Measurements from ENCODE around the gene CRLF3.
"Not testable (repeated sequence)": the region's sequence is repeated elsewhere in the genome, so short reads cannot be mapped to it uniquely, and the experiment has no call there.

CRLF3 gene

DNA sequence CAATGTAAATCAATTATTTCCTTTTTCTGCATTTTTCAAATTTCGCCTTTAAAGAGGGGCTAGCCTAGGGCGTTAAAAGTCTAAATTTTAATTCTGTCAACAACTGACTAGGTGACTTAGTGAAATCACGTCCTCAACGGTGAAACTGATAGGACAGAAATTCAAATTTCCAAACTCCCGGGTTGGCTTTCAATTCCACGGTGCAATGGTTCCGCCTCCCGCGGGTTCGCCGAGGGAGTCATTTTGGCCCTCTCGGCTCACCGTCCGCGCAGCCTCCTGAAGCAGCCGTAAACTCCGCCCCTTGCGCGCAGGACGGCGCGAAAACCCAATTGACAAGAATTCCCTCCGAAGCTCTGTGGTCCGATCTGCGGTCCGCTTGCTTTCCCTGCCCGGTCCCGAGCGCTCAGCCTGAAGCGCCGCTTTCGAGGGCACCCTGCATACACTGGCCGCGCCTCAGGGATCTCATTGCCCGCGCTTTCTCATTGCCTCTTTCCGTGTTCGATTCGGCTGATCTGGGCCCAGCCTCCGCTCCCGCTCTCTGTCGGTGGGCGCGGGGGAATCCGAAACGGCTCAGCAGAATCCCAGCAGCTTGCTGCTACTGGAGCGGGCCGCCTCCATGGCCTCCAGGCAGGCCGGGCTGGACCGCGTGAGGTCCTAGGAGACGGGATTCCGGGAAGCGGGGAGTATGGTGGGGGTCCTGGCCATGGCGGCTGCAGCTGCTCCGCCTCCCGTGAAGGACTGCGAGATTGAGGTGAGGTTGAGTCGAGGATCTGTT is 7.4 kb upstream of the CRLF3 start, which contains the start of gene ATAD5:
TSS of gene ATAD5 (plus strand) at position 304 of the 775 bp plus-strand sequence. CDS start at position 686, 382 bp downstream.
- Histone ChIP-seq H3K4me1 (ENCODE audit: control insufficient read depth, insufficient read depth, low read length, poor library complexity, severe bottlenecking) (peaks cover 5% of the 10 kb centered on the region), H3K27ac (ENCODE audit: insufficient read depth, low read length, poor library complexity, severe bottlenecking) (peak within 1 kb of the TSS; percentile 56), H3K36me3 (ENCODE audit: control insufficient read depth, insufficient read depth, low read length) (no peaks in the 10 kb centered on the region), H3K27me3 (replicated peaks; ENCODE audit: control insufficient read depth, insufficient read depth, low read length, poor library complexity, severe bottlenecking) (no peaks in the 10 kb centered on the region), H3K4me3 (ENCODE audit: insufficient read depth, low read depth, low read length, poor library complexity, severe bottlenecking) (peak within 1 kb of the TSS; percentile 94), H3K9me3 (ENCODE audit: control insufficient read depth, low read length) (no peaks in the 10 kb centered on the region)
- DNase-seq, result peak; percentile 74 to 83 (median 80)

DNA sequence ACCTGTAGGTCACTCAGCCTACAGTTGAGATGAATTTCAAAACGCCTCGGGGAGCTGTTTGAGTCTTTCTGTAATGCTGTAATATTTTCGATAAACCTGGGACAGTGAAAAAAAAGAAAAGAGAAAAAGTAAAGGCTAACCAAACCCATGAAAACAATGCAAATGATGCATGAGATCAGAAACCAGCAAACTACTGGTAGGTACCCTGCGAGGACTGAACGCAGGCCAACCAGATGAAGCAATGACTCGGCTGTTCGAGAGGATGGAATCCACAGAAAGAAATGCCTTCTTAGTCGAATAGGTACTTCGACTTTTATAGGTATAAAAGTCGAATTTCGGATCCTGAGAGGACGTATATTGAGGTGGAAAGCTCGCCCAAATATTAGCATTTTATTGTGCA is 6.8 kb upstream of the CRLF3 start:
- Histone ChIP-seq H3K27me3 (replicated peaks; ENCODE audit: control insufficient read depth, insufficient read depth, low read length, poor library complexity, severe bottlenecking) (no peaks in the 10 kb centered on the region), H3K9me3 (ENCODE audit: control insufficient read depth, low read length) (no peaks in the 10 kb centered on the region), H3K36me3 (ENCODE audit: control insufficient read depth, insufficient read depth, low read length) (no peaks in the 10 kb centered on the region), H3K4me3 (ENCODE audit: insufficient read depth, low read depth, low read length, poor library complexity, severe bottlenecking) (peak overlapping the region; percentile 94), H3K27ac (ENCODE audit: insufficient read depth, low read length, poor library complexity, severe bottlenecking) (peak overlapping the region; percentile 33), H3K4me1 (ENCODE audit: control insufficient read depth, insufficient read depth, low read length, poor library complexity, severe bottlenecking) (peaks cover 5% of the 10 kb centered on the region)
- no peak for DNase-seq

DNA sequence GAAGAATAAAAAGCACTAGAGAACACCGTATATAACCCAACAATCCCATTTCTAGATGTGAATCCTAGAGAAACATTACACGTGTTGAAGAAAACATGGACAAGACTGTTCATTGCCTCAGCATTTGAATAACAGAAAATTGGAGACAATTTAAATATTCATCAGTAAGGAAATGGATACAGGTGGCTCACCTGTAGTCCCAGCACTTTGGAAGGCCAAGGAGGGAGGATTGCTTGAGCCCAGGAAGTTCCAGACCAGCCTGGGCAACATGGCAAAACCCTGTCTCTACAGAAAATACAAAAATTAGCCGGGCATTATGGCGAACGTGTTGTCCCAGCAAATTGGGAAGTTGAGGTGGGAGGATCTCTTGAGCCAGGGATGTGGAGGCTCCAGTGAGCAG is 4.5 kb upstream of the CRLF3 start:
- H3K4me1 ChIP-seq (ENCODE audit: control insufficient read depth, insufficient read depth, low read length, poor library complexity, severe bottlenecking), result peaks cover 14% of the 10 kb centered on the region
- H3K27ac ChIP-seq (ENCODE audit: insufficient read depth, low read length, poor library complexity, severe bottlenecking), result no peak overlapping the region
- H3K4me3 ChIP-seq (ENCODE audit: insufficient read depth, low read depth, low read length, poor library complexity, severe bottlenecking), result no peak overlapping the region
- H3K9me3 ChIP-seq (ENCODE audit: control insufficient read depth, low read length), result no peaks in the 10 kb centered on the region
- DNase-seq, result no peak
- no peaks in the 10 kb centered on the region for H3K27me3 ChIP-seq (replicated peaks; ENCODE audit: control insufficient read depth, insufficient read depth, low read length, poor library complexity, severe bottlenecking)
- no peaks in the 10 kb centered on the region for H3K36me3 ChIP-seq (ENCODE audit: control insufficient read depth, insufficient read depth, low read length)

DNA sequence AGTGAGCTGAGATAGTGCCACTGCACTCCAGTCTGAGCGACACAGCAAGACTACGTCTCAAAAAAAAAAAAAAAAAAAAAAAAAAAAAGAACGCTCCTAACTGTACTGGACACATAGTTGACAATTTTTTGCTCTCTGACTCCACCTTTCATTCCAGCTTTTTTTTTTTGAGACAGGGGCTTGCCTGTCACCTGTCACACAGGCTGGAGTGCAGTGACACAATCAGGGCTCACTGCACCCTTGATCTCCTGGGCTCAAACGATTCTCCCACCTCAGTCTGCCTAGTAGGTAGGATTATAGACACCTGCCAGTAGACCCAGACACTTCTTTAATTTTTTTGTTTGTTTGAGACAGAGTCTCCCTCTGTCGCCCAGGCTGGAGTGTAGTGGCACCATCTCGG is 2.6 kb upstream of the CRLF3 start:
- H3K27ac ChIP-seq (ENCODE audit: insufficient read depth, low read length, poor library complexity, severe bottlenecking), result no peak overlapping the region
- no peaks in the 10 kb centered on the region for H3K36me3 ChIP-seq (ENCODE audit: control insufficient read depth, insufficient read depth, low read length)
- no peak overlapping the region for H3K4me3 ChIP-seq (ENCODE audit: insufficient read depth, low read depth, low read length, poor library complexity, severe bottlenecking)
- no peaks in the 10 kb centered on the region for H3K27me3 ChIP-seq (replicated peaks; ENCODE audit: control insufficient read depth, insufficient read depth, low read length, poor library complexity, severe bottlenecking)
- no peak for DNase-seq
- no peaks in the 10 kb centered on the region for H3K9me3 ChIP-seq (ENCODE audit: control insufficient read depth, low read length)
- peaks cover 19% of the 10 kb centered on the region for H3K4me1 ChIP-seq (ENCODE audit: control insufficient read depth, insufficient read depth, low read length, poor library complexity, severe bottlenecking)

DNA sequence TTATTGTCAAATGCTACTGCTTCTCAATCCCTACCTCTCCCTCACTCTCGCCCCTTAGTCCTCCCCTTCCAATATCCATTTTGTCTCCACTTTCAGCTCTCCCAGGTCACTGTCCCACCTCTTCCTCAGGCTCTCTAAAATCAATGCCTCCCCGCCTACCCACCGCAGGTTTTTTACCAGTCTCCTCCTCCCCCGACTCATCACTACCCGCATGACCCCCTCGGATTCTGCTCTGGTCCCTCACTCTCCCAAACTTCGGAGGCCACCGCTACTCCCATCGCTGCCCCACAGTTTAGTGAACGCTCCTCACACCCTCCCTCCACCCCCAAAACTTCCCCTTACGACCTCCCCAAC is 513 bp downstream of the CRLF3 start:
- H3K9me3 ChIP-seq (ENCODE audit: control insufficient read depth, low read length), result no peaks in the 10 kb centered on the region
- no peaks in the 10 kb centered on the region for H3K27me3 ChIP-seq (replicated peaks; ENCODE audit: control insufficient read depth, insufficient read depth, low read length, poor library complexity, severe bottlenecking)
- peak overlapping the region; percentile 88 for H3K27ac ChIP-seq (ENCODE audit: insufficient read depth, low read length, poor library complexity, severe bottlenecking)
- peak overlapping the region; percentile 99 for H3K4me3 ChIP-seq (ENCODE audit: insufficient read depth, low read depth, low read length, poor library complexity, severe bottlenecking)
- H3K36me3 ChIP-seq (ENCODE audit: control insufficient read depth, insufficient read depth, low read length), result no peaks in the 10 kb centered on the region
- peak in 1 of 3 donors; percentile 16 for DNase-seq
- H3K4me1 ChIP-seq (ENCODE audit: control insufficient read depth, insufficient read depth, low read length, poor library complexity, severe bottlenecking), result peaks cover 42% of the 10 kb centered on the region

DNA sequence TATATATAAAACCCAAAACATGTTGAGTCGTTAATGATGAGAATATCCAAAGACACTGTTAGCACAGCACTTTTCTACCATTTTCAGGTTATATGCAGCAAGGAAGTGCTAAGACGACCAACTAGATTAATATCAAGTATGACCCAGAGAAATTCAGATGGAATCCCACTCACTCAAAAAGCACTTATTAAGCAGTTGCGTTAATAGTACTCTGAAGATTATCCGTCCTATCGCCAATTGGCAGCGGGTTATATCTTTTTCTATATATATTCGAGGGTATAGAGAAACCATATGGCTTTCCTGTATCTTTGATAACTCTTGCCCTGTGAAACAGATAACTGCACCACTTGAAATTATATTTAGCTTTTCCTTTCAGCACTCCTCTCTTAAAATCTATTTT is 1.1 kb downstream of the CRLF3 start:
- Histone ChIP-seq H3K4me3 (ENCODE audit: insufficient read depth, low read depth, low read length, poor library complexity, severe bottlenecking) (peak overlapping the region; percentile 99), H3K27ac (ENCODE audit: insufficient read depth, low read length, poor library complexity, severe bottlenecking) (peak overlapping the region; percentile 88), H3K36me3 (ENCODE audit: control insufficient read depth, insufficient read depth, low read length) (no peaks in the 10 kb centered on the region), H3K27me3 (replicated peaks; ENCODE audit: control insufficient read depth, insufficient read depth, low read length, poor library complexity, severe bottlenecking) (no peaks in the 10 kb centered on the region), H3K9me3 (ENCODE audit: control insufficient read depth, low read length) (no peaks in the 10 kb centered on the region), H3K4me1 (ENCODE audit: control insufficient read depth, insufficient read depth, low read length, poor library complexity, severe bottlenecking) (peaks cover 46% of the 10 kb centered on the region)
- no peak for DNase-seq

DNA sequence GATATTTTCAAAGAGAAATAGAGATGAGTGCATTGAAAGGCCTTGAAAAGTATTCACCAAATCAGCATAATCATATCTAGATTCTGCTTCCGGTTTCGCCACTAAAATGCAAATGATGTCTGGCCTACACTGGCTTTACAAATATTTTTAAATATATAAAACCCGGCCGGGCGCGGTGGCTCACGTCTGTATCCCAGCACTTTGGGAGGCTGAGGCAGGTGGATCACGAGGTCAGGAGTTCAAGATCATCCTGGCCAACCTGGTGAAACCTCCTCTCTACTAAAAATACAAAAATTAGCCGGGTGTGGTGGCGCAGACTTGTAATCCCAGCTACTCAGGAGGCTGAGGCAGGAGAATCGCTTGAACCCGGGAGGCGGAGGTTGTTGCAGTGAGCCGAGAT is 1.6 kb downstream of the CRLF3 start:
- peaks cover 46% of the 10 kb centered on the region for H3K4me1 ChIP-seq (ENCODE audit: control insufficient read depth, insufficient read depth, low read length, poor library complexity, severe bottlenecking)
- H3K4me3 ChIP-seq (ENCODE audit: insufficient read depth, low read depth, low read length, poor library complexity, severe bottlenecking), result peak overlapping the region; percentile 99
- not testable (repeated sequence) for H3K9me3 ChIP-seq (ENCODE audit: control insufficient read depth, low read length); H3K27me3 ChIP-seq (replicated peaks; ENCODE audit: control insufficient read depth, insufficient read depth, low read length, poor library complexity, severe bottlenecking); H3K36me3 ChIP-seq (ENCODE audit: control insufficient read depth, insufficient read depth, low read length); DNase-seq
- peak overlapping the region; percentile 68 for H3K27ac ChIP-seq (ENCODE audit: insufficient read depth, low read length, poor library complexity, severe bottlenecking)

DNA sequence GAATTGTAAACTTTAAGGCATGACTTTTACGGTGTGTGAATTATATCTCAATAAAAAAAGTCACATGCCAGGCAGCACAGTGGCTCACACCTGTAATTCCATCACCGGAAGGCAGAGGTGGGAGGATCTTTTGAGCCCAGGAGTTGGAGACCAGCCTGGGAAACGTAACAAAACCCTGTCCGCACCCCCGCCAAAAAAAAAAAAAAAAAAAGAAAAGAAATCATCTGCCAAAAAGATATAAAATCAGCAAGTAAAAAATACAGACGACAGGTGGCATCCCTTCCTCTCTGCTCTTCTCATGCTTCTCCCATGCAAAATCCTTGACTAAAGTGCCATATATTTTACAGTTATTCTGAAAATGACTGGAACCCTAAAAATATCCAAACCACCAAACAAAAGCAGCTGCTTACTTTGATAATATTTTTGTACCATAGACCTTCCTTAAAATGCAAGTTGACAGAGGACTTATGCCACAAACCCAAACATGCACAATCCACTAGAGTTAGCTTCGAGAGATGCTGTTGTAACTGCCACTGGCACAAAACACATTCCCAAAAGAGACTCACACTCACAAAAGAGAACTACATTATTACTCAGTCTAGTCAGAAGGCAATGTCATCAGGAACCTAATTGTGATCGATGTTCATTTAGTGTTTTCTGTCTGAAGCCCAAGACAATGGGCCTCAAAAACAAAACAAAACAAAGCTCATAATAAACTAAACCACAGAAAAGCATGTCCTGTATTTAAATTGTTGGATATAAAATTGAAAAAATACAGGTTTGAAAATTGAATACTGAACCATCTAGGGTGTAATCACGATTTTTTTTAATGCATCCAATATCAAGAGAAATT is 2.4 kb downstream of the CRLF3 start:
- Histone ChIP-seq H3K4me1 (ENCODE audit: control insufficient read depth, insufficient read depth, low read length, poor library complexity, severe bottlenecking) (peaks cover 46% of the 10 kb centered on the region), H3K4me3 (ENCODE audit: insufficient read depth, low read depth, low read length, poor library complexity, severe bottlenecking) (peak overlapping the region; percentile 99), H3K36me3 (ENCODE audit: control insufficient read depth, insufficient read depth, low read length) (no peaks in the 10 kb centered on the region), H3K9me3 (ENCODE audit: control insufficient read depth, low read length) (no peaks in the 10 kb centered on the region), H3K27me3 (replicated peaks; ENCODE audit: control insufficient read depth, insufficient read depth, low read length, poor library complexity, severe bottlenecking) (no peaks in the 10 kb centered on the region), H3K27ac (ENCODE audit: insufficient read depth, low read length, poor library complexity, severe bottlenecking) (peak overlapping the region; percentile 68)
- DNase-seq, result no peak

DNA sequence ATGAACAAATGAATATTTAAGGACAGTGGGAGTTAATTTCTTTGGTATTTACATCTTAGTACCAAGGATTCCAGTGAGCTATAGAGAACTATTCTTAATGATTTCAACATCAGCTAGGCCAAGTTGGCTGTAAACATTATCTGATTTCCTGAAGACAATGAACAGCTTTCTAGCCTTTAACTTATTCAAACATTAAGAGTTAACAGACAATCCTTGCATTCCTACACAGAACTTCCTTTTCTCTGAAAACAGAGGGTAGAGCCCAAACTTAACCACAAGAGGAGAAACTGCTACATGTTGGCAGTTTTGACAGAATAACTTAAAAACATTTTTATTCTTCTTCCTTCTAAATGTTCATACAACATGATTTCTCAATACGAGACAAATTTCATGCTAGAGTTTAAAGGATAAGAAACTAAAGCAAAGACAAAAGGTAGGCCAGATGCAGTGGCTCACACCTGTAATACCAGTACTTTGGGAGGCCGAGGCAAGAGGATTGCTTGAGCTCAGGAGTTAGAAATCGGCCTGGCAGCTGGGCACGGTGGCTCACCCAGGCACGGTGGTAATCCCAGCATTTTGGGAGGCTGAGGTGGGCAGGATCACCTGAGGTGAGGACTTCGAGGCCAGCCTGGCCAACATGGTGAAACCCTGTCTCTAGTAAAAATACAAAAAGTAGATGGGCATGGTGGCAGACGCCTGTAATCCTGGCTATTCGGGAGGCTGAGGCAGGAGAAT is 4.4 kb downstream of the CRLF3 start:
- Histone ChIP-seq H3K27ac (ENCODE audit: insufficient read depth, low read length, poor library complexity, severe bottlenecking) (peak overlapping the region; percentile 23), H3K9me3 (ENCODE audit: control insufficient read depth, low read length) (no peaks in the 10 kb centered on the region), H3K4me1 (ENCODE audit: control insufficient read depth, insufficient read depth, low read length, poor library complexity, severe bottlenecking) (peaks cover 42% of the 10 kb centered on the region), H3K27me3 (replicated peaks; ENCODE audit: control insufficient read depth, insufficient read depth, low read length, poor library complexity, severe bottlenecking) (no peaks in the 10 kb centered on the region), H3K4me3 (ENCODE audit: insufficient read depth, low read depth, low read length, poor library complexity, severe bottlenecking) (peak overlapping the region; percentile 99), H3K36me3 (ENCODE audit: control insufficient read depth, insufficient read depth, low read length) (no peaks in the 10 kb centered on the region)
- DNase-seq, result no peak

Measured in effector memory CD4-positive, alpha-beta T cell (primary cell).